Neural cell (in vitro differentiated cells): Measurements from ENCODE around the gene GNG7. TPM values are rescaled to one million over a fixed set of nuclear protein-coding genes. Genes with fewer than 3 reads are reported as not detected.

Source experiments
- H2AFZ ChIP-seq: fragments of 200-600, 300-800 bp; sonication (generic), shearing (Covaris generic); 2 replicates; pipeline ENCODE4 v1.6.0; 2014; ENCODE audit warnings: low read depth, mild to moderate bottlenecking, antibody characterized with exemption, low read length, moderate library complexity
- H3F3A ChIP-seq: fragments of 200-600 bp; shearing (Covaris generic); 2 replicates; pipeline ENCODE4 v1.6.1; 2016; ENCODE audit warnings: mild to moderate bottlenecking, moderate library complexity, mixed read lengths, antibody characterized with exemption, low read length; ENCODE audit not compliant: insufficient read depth, poor library complexity, severe bottlenecking
- H3K27ac ChIP-seq: fragments of 200-600, 300-800 bp; sonication (generic), shearing (Covaris generic); 2 replicates; pipeline ENCODE4 v1.5.1; 2014; ENCODE audit warnings: mild to moderate bottlenecking, low read length, moderate library complexity
- H3K27me3 ChIP-seq: fragments of 300-800, 200-600 bp; sonication (generic), shearing (Covaris generic); 2 replicates; pipeline ENCODE4 v1.6.0; 2014; ENCODE audit warnings: mild to moderate bottlenecking, low read depth, low read length, moderate library complexity; ENCODE audit not compliant: insufficient read depth
- H3K36me3 ChIP-seq: fragments of 300-800, 200-600 bp; sonication (generic), shearing (Covaris generic); 2 replicates; pipeline ENCODE4 v1.5.1; 2014; ENCODE audit warnings: mild to moderate bottlenecking, antibody characterized with exemption, low read length, moderate library complexity; ENCODE audit not compliant: insufficient read depth
- H3K4me2 ChIP-seq: fragments of 300-800, 200-600 bp; sonication (generic), shearing (Covaris generic); 2 replicates; pipeline ENCODE4 v1.6.0; 2014; ENCODE audit warnings: mild to moderate bottlenecking, low read length
- H3K4me3 ChIP-seq: fragments of 300-800, 200-600 bp; sonication (generic), shearing (Covaris generic); 2 replicates; pipeline ENCODE4 v1.5.1; 2014; ENCODE audit warnings: mild to moderate bottlenecking, low read length, moderate library complexity
- H3K79me2 ChIP-seq: fragments of 200-600 bp; shearing (Covaris generic); replicated peaks from 2 replicates; pipeline ENCODE4 v1.6.0; 2014; ENCODE audit warnings: mild to moderate bottlenecking, low read length, moderate library complexity; ENCODE audit not compliant: insufficient read depth
- H3K9ac ChIP-seq: fragments of 300-800, 200-600 bp; sonication (generic), shearing (Covaris generic); 2 replicates; pipeline ENCODE4 v1.6.1; 2016; ENCODE audit warnings: mild to moderate bottlenecking, low read length, mixed read lengths
- H3K9me2 ChIP-seq: fragments of 200-600 bp; shearing (Covaris generic); 2 replicates; pipeline ENCODE4 v1.6.1; 2016; ENCODE audit warnings: mild to moderate bottlenecking, low read length, mixed read lengths; ENCODE audit not compliant: insufficient read depth
- H3K9me3 ChIP-seq: fragments of 200-600, 300-800 bp; sonication (generic), shearing (Covaris generic); 2 replicates; pipeline ENCODE4 v1.6.1; 2016; ENCODE audit warnings: mild to moderate bottlenecking, mixed run types, low read length, moderate library complexity, mixed read lengths
- H4K20me1 ChIP-seq: fragments of 200-600 bp; shearing (Covaris generic); 2 replicates; pipeline ENCODE4 v1.6.1; 2016; ENCODE audit warnings: mild to moderate bottlenecking, mixed run types; ENCODE audit not compliant: insufficient read depth
- EP300 ChIP-seq: fragments of 450-650 bp; conservative IDR thresholded peaks from 2 replicates; pipeline ENCODE4 v1.6.1; 2014; ENCODE audit warnings: antibody characterized with exemption, mild to moderate bottlenecking, moderate library complexity; ENCODE audit not compliant: poor library complexity, severe bottlenecking
- EZH2 ChIP-seq: fragments of 200-600, 300-800 bp; shearing (Covaris generic), sonication (generic); IDR thresholded peaks from 2 replicates; pipeline ENCODE4 v1.6.1; 2014; ENCODE audit warnings: antibody characterized with exemption, low read length, borderline replicate concordance, mild to moderate bottlenecking; ENCODE audit not compliant: insufficient read depth, poor library complexity, severe bottlenecking
- MXI1 ChIP-seq: fragments of 450-650 bp; conservative IDR thresholded peaks from 2 replicates; pipeline ENCODE4 v1.6.1; 2014; ENCODE audit warnings: antibody characterized with exemption, mild to moderate bottlenecking; ENCODE audit not compliant: poor library complexity, severe bottlenecking
- POLR2AphosphoS5 ChIP-seq: IDR thresholded peaks from 2 replicates; pipeline ENCODE4 v1.6.1; 2012
- RAD21 ChIP-seq: fragments of 450-650 bp; conservative IDR thresholded peaks from 2 replicates; pipeline ENCODE4 v1.6.1; 2014; ENCODE audit warnings: antibody characterized with exemption, mild to moderate bottlenecking, moderate library complexity
- SMC3 ChIP-seq: fragments of 450-650 bp; conservative IDR thresholded peaks from 2 replicates; pipeline ENCODE4 v1.6.1; 2014; ENCODE audit warnings: antibody characterized with exemption, mild to moderate bottlenecking, moderate library complexity; ENCODE audit not compliant: poor library complexity
- TAF1 ChIP-seq: IDR thresholded peaks from 2 replicates; pipeline ENCODE4 v1.6.1; 2012; ENCODE audit warnings: low read depth
- polyA minus RNA-seq: library from RNA; depleted of rRNA, polyadenylated mRNA; stranded (reverse); fragments of >200 nt; gene quantifications from 2 replicates; pipeline ENCODE4 v1.2.3, GENCODE V29; 2014
- polyA plus RNA-seq: library from polyadenylated mRNA; depleted of rRNA; stranded (reverse); fragments of >200 nt; gene quantifications from 2 replicates; pipeline ENCODE4 v1.2.3, GENCODE V29; 2014
- TF ChIP-seq, protein P1 (sequence below): fragments of 450-650 bp; IDR thresholded peaks from 2 replicates; pipeline ENCODE4 v1.5.1; 2014; ENCODE audit warnings: antibody characterized with exemption, mild to moderate bottlenecking, moderate library complexity; ENCODE audit not compliant: poor library complexity, severe bottlenecking
- TF ChIP-seq, protein P2 (sequence below): IDR thresholded peaks from 2 replicates; pipeline ENCODE4 v1.6.1; 2012; ENCODE audit warnings: borderline replicate concordance

GNG7 gene
- polyA plus RNA-seq (3.0 and 3.6 TPM in 2 replicates), polyA minus RNA-seq (6.1 and 7.8 TPM in 2 replicates)

DNA sequence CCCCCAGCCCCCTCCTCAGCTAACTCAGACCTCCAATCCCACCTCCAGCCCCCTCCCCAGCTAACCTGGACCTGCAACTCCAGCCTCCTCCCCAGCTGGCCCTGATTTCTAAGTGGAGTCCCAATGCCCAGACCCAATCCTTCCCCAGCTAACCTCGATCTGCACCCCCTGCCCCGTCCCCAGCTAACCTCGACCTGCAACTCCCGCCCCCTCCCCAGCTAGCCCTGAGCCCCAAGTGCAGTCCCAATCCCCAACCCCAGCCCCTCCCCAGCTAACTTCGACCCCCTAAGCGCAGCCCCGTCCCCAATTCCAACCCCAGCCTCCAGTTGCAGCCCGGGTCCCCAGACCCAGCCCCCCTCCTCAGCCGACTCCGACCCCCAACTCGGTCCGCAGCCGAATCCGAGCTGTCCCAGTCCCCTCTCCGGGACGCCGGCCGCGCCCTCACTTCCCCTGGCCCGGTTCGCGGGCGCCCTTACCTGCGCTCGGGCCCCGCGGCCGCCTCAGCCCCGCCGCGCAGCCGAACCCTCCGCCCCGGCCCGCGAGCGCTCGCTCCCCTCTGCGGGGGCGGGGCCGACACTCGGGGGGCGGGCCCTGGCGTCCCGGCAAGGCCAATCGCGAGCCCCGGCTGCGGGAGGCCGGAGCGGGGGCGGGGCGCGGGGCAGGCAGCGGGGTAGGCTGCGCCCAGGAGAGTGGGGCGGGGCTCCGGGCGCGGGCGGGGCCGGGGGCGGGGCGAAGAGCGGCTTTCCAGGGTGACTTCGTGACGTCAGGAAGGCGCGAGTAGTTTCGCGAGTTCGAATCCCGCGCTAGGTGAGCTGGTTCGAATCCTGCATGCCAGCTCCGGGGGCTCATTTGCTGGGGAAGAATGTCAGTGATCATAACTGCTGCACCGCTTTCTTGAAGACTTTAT is at the start of gene GNG7:
GNG7 (minus strand) TSS at position 525 of the 907 bp plus-strand sequence. CDS start 182,006 bp downstream, outside the sequence.
- Histone ChIP-seq H3F3A (no peaks in the 10 kb centered on the region), H4K20me1 (no peaks in the 10 kb centered on the region), H3K9me3 (no peaks in the 10 kb centered on the region), H3K36me3 (no peaks in the 10 kb centered on the region), H2AFZ (peak within 1 kb of the TSS; percentile 21), H3K4me3 (peak within 1 kb of the TSS; percentile 65), H3K27ac (no peak within 1 kb of the TSS), H3K9ac (peak within 1 kb of the TSS; percentile 61), H3K4me2 (peak within 1 kb of the TSS; percentile 19), H3K79me2 (no peaks in the 10 kb centered on the region), H3K9me2 (no peaks in the 10 kb centered on the region), H3K27me3 (peaks cover 12% of the 10 kb centered on the region)
- TF ChIP-seq TAF1 = no peak
- TF ChIP-seq, protein P1, sequence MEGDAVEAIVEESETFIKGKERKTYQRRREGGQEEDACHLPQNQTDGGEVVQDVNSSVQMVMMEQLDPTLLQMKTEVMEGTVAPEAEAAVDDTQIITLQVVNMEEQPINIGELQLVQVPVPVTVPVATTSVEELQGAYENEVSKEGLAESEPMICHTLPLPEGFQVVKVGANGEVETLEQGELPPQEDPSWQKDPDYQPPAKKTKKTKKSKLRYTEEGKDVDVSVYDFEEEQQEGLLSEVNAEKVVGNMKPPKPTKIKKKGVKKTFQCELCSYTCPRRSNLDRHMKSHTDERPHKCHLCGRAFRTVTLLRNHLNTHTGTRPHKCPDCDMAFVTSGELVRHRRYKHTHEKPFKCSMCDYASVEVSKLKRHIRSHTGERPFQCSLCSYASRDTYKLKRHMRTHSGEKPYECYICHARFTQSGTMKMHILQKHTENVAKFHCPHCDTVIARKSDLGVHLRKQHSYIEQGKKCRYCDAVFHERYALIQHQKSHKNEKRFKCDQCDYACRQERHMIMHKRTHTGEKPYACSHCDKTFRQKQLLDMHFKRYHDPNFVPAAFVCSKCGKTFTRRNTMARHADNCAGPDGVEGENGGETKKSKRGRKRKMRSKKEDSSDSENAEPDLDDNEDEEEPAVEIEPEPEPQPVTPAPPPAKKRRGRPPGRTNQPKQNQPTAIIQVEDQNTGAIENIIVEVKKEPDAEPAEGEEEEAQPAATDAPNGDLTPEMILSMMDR = no peak
- no peak for TF ChIP-seq EP300
- TF ChIP-seq POLR2AphosphoS5 = no peak

DNA sequence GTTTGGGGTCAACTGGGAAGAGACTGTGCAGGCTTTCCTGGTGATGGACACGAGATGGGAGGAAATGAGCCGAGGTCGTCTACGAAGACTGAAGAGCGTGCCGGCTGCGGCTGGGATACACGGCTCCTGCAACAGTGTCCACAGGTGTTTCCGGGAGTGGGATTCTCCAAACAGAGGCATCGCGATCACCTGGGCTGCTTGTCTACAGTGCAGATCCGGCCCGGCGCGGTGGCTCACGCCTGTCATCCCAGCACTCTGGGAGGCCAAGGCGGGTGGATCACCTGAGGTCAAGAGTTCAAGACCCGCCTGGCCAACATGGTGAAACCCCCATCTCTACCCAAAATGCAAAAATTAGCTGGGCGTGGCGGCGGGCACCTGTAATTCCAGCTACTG is 48.9 kb upstream of the GNG7 start:
- no peaks in the 10 kb centered on the region for H3K27me3 ChIP-seq
- H3K4me3 ChIP-seq = no peak overlapping the region
- H4K20me1 ChIP-seq = no peaks in the 10 kb centered on the region
- no peaks in the 10 kb centered on the region for H3K36me3 ChIP-seq
- H3K9me2 ChIP-seq = no peaks in the 10 kb centered on the region
- no peak overlapping the region for H3K27ac ChIP-seq
- H3K4me2 ChIP-seq = no peak overlapping the region
- no peaks in the 10 kb centered on the region for H3K79me2 ChIP-seq
- no peak overlapping the region for H3K9ac ChIP-seq
- H2AFZ ChIP-seq = no peak overlapping the region
- TF ChIP-seq POLR2AphosphoS5 (no peak), RAD21 (no peak), EP300 (no peak), MXI1 (no peak), SMC3 (no peak), EZH2 (no peak)
- TF ChIP-seq, protein P1 = no peak
- TF ChIP-seq, protein P2, sequence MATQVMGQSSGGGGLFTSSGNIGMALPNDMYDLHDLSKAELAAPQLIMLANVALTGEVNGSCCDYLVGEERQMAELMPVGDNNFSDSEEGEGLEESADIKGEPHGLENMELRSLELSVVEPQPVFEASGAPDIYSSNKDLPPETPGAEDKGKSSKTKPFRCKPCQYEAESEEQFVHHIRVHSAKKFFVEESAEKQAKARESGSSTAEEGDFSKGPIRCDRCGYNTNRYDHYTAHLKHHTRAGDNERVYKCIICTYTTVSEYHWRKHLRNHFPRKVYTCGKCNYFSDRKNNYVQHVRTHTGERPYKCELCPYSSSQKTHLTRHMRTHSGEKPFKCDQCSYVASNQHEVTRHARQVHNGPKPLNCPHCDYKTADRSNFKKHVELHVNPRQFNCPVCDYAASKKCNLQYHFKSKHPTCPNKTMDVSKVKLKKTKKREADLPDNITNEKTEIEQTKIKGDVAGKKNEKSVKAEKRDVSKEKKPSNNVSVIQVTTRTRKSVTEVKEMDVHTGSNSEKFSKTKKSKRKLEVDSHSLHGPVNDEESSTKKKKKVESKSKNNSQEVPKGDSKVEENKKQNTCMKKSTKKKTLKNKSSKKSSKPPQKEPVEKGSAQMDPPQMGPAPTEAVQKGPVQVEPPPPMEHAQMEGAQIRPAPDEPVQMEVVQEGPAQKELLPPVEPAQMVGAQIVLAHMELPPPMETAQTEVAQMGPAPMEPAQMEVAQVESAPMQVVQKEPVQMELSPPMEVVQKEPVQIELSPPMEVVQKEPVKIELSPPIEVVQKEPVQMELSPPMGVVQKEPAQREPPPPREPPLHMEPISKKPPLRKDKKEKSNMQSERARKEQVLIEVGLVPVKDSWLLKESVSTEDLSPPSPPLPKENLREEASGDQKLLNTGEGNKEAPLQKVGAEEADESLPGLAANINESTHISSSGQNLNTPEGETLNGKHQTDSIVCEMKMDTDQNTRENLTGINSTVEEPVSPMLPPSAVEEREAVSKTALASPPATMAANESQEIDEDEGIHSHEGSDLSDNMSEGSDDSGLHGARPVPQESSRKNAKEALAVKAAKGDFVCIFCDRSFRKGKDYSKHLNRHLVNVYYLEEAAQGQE = no peak
- H3K9me3 ChIP-seq = no peaks in the 10 kb centered on the region
- no peaks in the 10 kb centered on the region for H3F3A ChIP-seq
